GM12874 (cell line): Measurements from ENCODE around the gene GRM7.

Source experiments
- CTCF ChIP-seq: IDR thresholded peaks from 2 replicates; pipeline ENCODE4 v1.5.1; 2011; ENCODE audit warnings: low read depth, mild to moderate bottlenecking, control low read depth, low read length, moderate library complexity; ENCODE audit not compliant: insufficient read depth

Gene GRM7

DNA sequence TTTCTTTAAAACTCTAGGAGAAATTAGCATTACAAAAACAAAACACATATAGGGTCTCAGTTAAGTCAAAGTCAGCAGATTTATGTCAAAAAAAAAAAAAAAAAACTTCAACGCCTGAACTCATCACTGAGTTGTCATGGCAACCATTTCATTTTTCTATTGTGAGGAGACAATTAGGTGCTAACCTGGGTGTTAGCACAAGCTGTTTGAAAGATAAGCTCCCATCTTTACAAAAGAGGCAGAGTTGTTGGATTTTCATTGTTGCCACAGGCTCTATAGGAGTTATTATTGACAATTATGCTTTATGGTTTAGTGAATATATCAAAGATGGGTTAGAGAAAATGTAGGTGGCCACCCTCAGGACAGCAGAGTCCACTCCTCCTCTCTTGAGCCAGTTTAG is 806.9 kb downstream of the GRM7 start:
- no peak for TF ChIP-seq CTCF

DNA sequence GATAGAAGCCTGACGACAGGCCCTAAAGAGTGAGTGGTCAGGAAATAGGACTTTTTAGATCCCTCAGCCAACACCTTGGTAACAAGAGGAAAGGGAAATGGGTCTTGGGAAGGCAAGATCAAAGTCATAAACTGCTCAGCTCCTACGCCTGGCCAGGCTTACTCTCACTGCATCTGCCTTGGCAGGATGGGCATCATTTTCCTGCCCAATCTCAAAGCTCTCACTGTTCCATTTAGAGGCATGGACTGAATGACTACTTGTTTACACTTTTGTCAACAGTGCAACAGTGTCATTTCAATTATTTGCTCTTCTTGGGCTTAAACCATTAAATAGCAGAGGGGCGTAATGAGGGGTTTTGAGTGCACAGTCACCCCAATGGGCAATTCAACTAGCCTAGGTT is 808.7 kb downstream of the GRM7 start:
- TF ChIP-seq CTCF = no peak

- TF ChIP-seq CTCF = no peak
Observed at GRCh38 chr3:7678521-7678920, 817.6 kb downstream of the GRM7 start.

DNA sequence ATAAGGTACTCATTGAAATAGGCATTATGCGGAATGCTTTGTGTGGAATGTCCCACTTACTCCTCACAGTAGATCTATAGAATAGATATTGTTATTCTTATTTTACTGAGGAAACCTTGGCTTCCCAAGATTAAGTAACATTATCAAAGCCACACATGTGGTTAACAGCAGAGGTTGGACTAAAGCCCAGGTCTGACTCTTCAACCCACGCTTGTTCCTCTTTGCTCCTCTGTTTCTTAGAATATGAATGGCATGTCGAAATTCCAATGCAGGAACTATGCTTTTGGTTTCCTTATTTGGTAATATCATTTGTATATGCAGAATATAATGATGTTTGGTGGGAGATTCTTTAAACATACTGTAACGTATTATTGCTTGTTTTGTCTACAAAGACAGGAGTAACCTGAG is 821.9 kb downstream of the GRM7 start:
- no peak for TF ChIP-seq CTCF

GRCh38 chr3:7683426-7683825 is 822.5 kb downstream of the GRM7 start:
- TF ChIP-seq CTCF = no peak

- no peak for TF ChIP-seq CTCF
Observed at GRCh38 chr3:7684182-7684715, 823.3 kb downstream of the GRM7 start.

- TF ChIP-seq CTCF = no peak
Observed at GRCh38 chr3:7687428-7688147, 826.7 kb downstream of the GRM7 start.
